Trophoblast cell (in vitro differentiated cells and primary cell): ENCODE results near the gene FAM136A.
"Not testable (repeated sequence)": the region's sequence is repeated elsewhere in the genome, so short reads cannot be mapped to it uniquely, and the experiment has no call there.

Experiments used
- DNase-seq, 2 donors: peaks; one replicate each; pipeline ENCODE4 v3.0.0-alpha.2; 2016
- H2AFZ ChIP-seq: 2 replicates; pipeline ENCODE4 v1.6.1; 2013; ENCODE audit warnings: low read length, moderate library complexity, mild to moderate bottlenecking; ENCODE audit not compliant: insufficient read depth, poor library complexity
- H2AK5ac ChIP-seq: 2 replicates; pipeline ENCODE4 v1.6.1; 2013; ENCODE audit warnings: mild to moderate bottlenecking, low read length
- H2BK120ac ChIP-seq: 2 replicates; pipeline ENCODE4 v1.6.1; 2013; ENCODE audit warnings: low read length, mild to moderate bottlenecking, moderate library complexity; ENCODE audit not compliant: insufficient read depth, poor library complexity
- H2BK12ac ChIP-seq: 2 replicates; pipeline ENCODE4 v1.6.1; 2013; ENCODE audit warnings: mild to moderate bottlenecking, low read length, moderate library complexity
- H2BK5ac ChIP-seq: 2 replicates; pipeline ENCODE4 v1.6.1; 2013; ENCODE audit warnings: low read length, low read depth, moderate library complexity, mild to moderate bottlenecking; ENCODE audit not compliant: poor library complexity
- H3K14ac ChIP-seq: 2 replicates; pipeline ENCODE4 v1.6.1; 2013; ENCODE audit warnings: mild to moderate bottlenecking, low read length
- H3K18ac ChIP-seq: 2 replicates; pipeline ENCODE4 v1.6.1; 2013; ENCODE audit warnings: mild to moderate bottlenecking, low read length
- H3K23ac ChIP-seq: 2 replicates; pipeline ENCODE4 v1.6.1; 2013; ENCODE audit warnings: low read length
- H3K27ac ChIP-seq: 2 replicates; pipeline ENCODE4 v1.5.1; 2013; ENCODE audit warnings: low read depth, mild to moderate bottlenecking, inconsistent platforms, low read length, moderate library complexity
- H3K27me3 ChIP-seq: 2 replicates; pipeline ENCODE4 v1.6.1; 2013; ENCODE audit warnings: inconsistent platforms, mild to moderate bottlenecking, low read length, moderate library complexity; ENCODE audit not compliant: insufficient read depth
- H3K36me3 ChIP-seq, 2 experiments: 1 replicate in 1 of 2; 2 replicates in 1 of 2; pipeline ENCODE4 v1.6.1; 2013; ENCODE audit warnings: low read length in 2 of 2, mild to moderate bottlenecking in 2 of 2, moderate library complexity in 1 of 2; ENCODE audit not compliant: insufficient read depth in 2 of 2, control insufficient read depth in 1 of 2
- H3K4ac ChIP-seq: 2 replicates; pipeline ENCODE4 v1.6.1; 2013; ENCODE audit warnings: low read depth, mild to moderate bottlenecking, low read length, moderate library complexity
- H3K4me1 ChIP-seq, 2 experiments: 1 replicate in 1 of 2; 2 replicates in 1 of 2; pipeline ENCODE4 v1.6.1; 2013; ENCODE audit warnings: low read length in 2 of 2, mild to moderate bottlenecking in 2 of 2, moderate library complexity in 1 of 2; ENCODE audit not compliant: insufficient read depth in 2 of 2, control insufficient read depth in 1 of 2
- H3K4me2 ChIP-seq: 2 replicates; pipeline ENCODE4 v1.6.1; 2013; ENCODE audit warnings: inconsistent platforms, mild to moderate bottlenecking, low read length, moderate library complexity
- H3K4me3 ChIP-seq: 2 replicates; pipeline ENCODE4 v1.5.1; 2013; ENCODE audit warnings: mild to moderate bottlenecking, low read depth, low read length, inconsistent platforms
- H3K79me1 ChIP-seq: one replicate; pipeline ENCODE4 v1.6.1; 2013; ENCODE audit warnings: low read length
- H3K79me2 ChIP-seq: 2 replicates; pipeline ENCODE4 v1.6.1; 2013; ENCODE audit warnings: low read length, mild to moderate bottlenecking; ENCODE audit not compliant: control insufficient read depth, insufficient read depth, poor library complexity
- H3K9ac ChIP-seq: 2 replicates; pipeline ENCODE4 v1.6.1; 2013; ENCODE audit warnings: mild to moderate bottlenecking, low read length
- H3K9me3 ChIP-seq: 2 replicates; pipeline ENCODE4 v1.6.1; 2013; ENCODE audit warnings: low read depth, mild to moderate bottlenecking, control low read depth, inconsistent platforms, low read length; ENCODE audit not compliant: insufficient read depth
- H4K12ac ChIP-seq: 2 replicates; pipeline ENCODE4 v1.6.1; 2013; ENCODE audit warnings: low read depth, mild to moderate bottlenecking, low read length, moderate library complexity
- H4K8ac ChIP-seq: 2 replicates; pipeline ENCODE4 v1.6.1; 2013; ENCODE audit warnings: low read depth, mild to moderate bottlenecking, low read length, moderate library complexity
- H4K91ac ChIP-seq: one replicate; pipeline ENCODE4 v1.6.1; 2013; ENCODE audit warnings: low read depth, mild to moderate bottlenecking, low read length, moderate library complexity
- WGBS: extraction: QIAGEN DNeasy Blood & Tissue Kit; methylation state at CpG from one replicate; pipeline ENCODE4 v1.1.7; 2013; ENCODE audit warnings: missing lambda C conversion rate; ENCODE audit not compliant: insufficient read length, insufficient coverage; ENCODE audit errors: extremely low coverage; 5-methylcytosine and 5-hydroxymethylcytosine counted together

Gene FAM136A

GRCh38 chr2:70282439-70282838 lies 19.4 kb downstream of the FAM136A start:
- H2AFZ ChIP-seq, result no peak overlapping the region
- H2AK5ac ChIP-seq, result no peak overlapping the region
- H3K4me3 ChIP-seq, result no peak overlapping the region
- H3K4me1 ChIP-seq, result no peaks in the 10 kb centered on the region
- H3K27ac ChIP-seq, result no peak overlapping the region
- no peaks in the 10 kb centered on the region for H3K79me2 ChIP-seq
- no peak overlapping the region for H2BK12ac ChIP-seq
- no peaks in the 10 kb centered on the region for H3K27me3 ChIP-seq
- no peak for DNase-seq
- no peak overlapping the region for H2BK5ac ChIP-seq
- peaks cover 18 to 32% of the 10 kb centered on the region in 2 experiments for H3K36me3 ChIP-seq
- H4K8ac ChIP-seq, result no peak overlapping the region
- no peak overlapping the region for H3K14ac ChIP-seq
- H4K12ac ChIP-seq, result no peak overlapping the region
- no peak overlapping the region for H3K23ac ChIP-seq
- peaks cover 2% of the 10 kb centered on the region for H3K9me3 ChIP-seq
- no peak overlapping the region for H2BK120ac ChIP-seq
- no peak overlapping the region for H3K4ac ChIP-seq
- H4K91ac ChIP-seq, result no peak overlapping the region
- H3K79me1 ChIP-seq, result no peaks in the 10 kb centered on the region
- no CpG with 5 or more reads among the region's 5 CpGs for WGBS
- H3K18ac ChIP-seq, result no peak overlapping the region
- no peak overlapping the region for H3K9ac ChIP-seq
- no peak overlapping the region for H3K4me2 ChIP-seq

DNA sequence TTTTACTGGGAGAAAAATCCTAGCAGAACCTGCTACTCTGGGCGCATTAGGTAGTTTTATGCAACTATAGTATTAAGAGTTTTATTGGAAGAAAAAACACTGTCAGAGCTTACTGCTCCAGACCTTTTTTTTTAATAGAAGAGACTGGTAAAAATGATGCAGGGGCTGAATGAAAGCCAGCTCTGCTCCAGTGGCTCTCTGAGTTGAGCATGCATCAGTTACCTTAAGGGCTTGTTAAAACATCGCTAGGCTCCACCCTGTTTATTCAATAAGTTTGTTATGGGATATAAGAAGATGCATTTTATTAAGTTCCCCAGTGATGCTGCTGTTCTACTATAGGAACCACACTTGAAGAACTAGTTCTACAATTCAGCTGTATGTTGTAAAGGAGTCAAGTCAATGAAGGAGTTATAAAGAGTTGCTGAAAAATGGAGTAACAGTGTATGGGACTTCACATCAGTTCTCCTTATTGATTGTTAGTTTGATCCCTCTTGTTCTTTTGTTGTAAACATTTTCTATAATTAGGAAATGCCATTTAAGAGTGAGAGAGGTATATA lies 21.5 kb downstream of the FAM136A start:
- DNase-seq, result no peak
- no peak overlapping the region for H2BK12ac ChIP-seq
- H2AFZ ChIP-seq, result no peak overlapping the region
- H3K27me3 ChIP-seq, result no peaks in the 10 kb centered on the region
- H3K18ac ChIP-seq, result no peak overlapping the region
- H3K27ac ChIP-seq, result no peak overlapping the region
- H4K8ac ChIP-seq, result no peak overlapping the region
- no peak overlapping the region for H3K4ac ChIP-seq
- no peak overlapping the region for H2BK5ac ChIP-seq
- H3K4me1 ChIP-seq, result no peaks in the 10 kb centered on the region
- no peak overlapping the region for H3K4me2 ChIP-seq
- no peak overlapping the region for H3K14ac ChIP-seq
- no peak overlapping the region for H4K91ac ChIP-seq
- peaks cover 17 to 27% of the 10 kb centered on the region in 2 experiments for H3K36me3 ChIP-seq
- H3K23ac ChIP-seq, result no peak overlapping the region
- H3K9me3 ChIP-seq, result peaks cover 2% of the 10 kb centered on the region
- H3K79me1 ChIP-seq, result no peaks in the 10 kb centered on the region
- no peak overlapping the region for H4K12ac ChIP-seq
- H3K9ac ChIP-seq, result no peak overlapping the region
- no peak overlapping the region for H2BK120ac ChIP-seq
- no CpG with 5 or more reads among the region's 2 CpGs for WGBS
- no peak overlapping the region for H3K4me3 ChIP-seq
- no peaks in the 10 kb centered on the region for H3K79me2 ChIP-seq
- no peak overlapping the region for H2AK5ac ChIP-seq

GRCh38 chr2:70270323-70270722 lies 31.5 kb downstream of the FAM136A start:
- Histone ChIP-seq H3K27me3 (no peaks in the 10 kb centered on the region), H3K4ac (no peak overlapping the region), H4K91ac (no peak overlapping the region), H3K4me1 (no peaks in the 10 kb centered on the region), H3K79me2 (no peaks in the 10 kb centered on the region), H3K9ac (no peak overlapping the region), H3K27ac (no peak overlapping the region), H3K23ac (no peak overlapping the region), H2AFZ (no peak overlapping the region), H3K18ac (no peak overlapping the region), H3K9me3 (peaks cover 3% of the 10 kb centered on the region), H3K4me3 (no peak overlapping the region), H2AK5ac (no peak overlapping the region), H2BK12ac (no peak overlapping the region), H3K14ac (no peak overlapping the region), H4K8ac (no peak overlapping the region), H3K4me2 (no peak overlapping the region), H4K12ac (no peak overlapping the region), H2BK5ac (no peak overlapping the region), H2BK120ac (no peak overlapping the region), H3K79me1 (no peaks in the 10 kb centered on the region), H3K36me3 (peaks cover 10 to 12% of the 10 kb centered on the region in 2 experiments)
- no CpG with 5 or more reads among the region's 3 CpGs for WGBS
- peak in 1 of 2 donors; percentile 42 for DNase-seq

GRCh38 chr2:70269422-70270302 lies 32.2 kb downstream of the FAM136A start:
- not testable (repeated sequence) for H3K4me2 ChIP-seq, H4K8ac ChIP-seq, H3K79me1 ChIP-seq, H3K23ac ChIP-seq, H3K27ac ChIP-seq, H2AFZ ChIP-seq, H3K4me1 ChIP-seq, DNase-seq, H4K12ac ChIP-seq, H2AK5ac ChIP-seq, H3K27me3 ChIP-seq, H4K91ac ChIP-seq, H3K14ac ChIP-seq, H3K18ac ChIP-seq, H2BK5ac ChIP-seq, H3K9ac ChIP-seq, H3K4me3 ChIP-seq, H3K4ac ChIP-seq, H3K79me2 ChIP-seq, H2BK12ac ChIP-seq, H2BK120ac ChIP-seq, H3K9me3 ChIP-seq
- WGBS, result no CpG with 5 or more reads among the region's 18 CpGs
- H3K36me3 ChIP-seq, result peaks cover 13 to 14% of the 10 kb centered on the region in 2 experiments
